GM18498 (cell line): ENCODE measurements around the gene NCOA5.

Experiments
- ATAC-seq: cut with Tn5 transposase; IDR thresholded peaks from one replicate; pipeline ENCODE4 v1.9.1; 2021; ENCODE audit warnings: mild to moderate bottlenecking, moderate library complexity; ENCODE audit not compliant: unreplicated experiment

Gene NCOA5

GRCh38 chr20:46065006-46065405, 24.8 kb downstream of the NCOA5 start:
- ATAC-seq = no peak

GRCh38 chr20:46063652-46064054, 26.1 kb downstream of the NCOA5 start:
- no peak for ATAC-seq

GRCh38 chr20:46063151-46063550, 26.6 kb downstream of the NCOA5 start:
- no peak for ATAC-seq

DNA sequence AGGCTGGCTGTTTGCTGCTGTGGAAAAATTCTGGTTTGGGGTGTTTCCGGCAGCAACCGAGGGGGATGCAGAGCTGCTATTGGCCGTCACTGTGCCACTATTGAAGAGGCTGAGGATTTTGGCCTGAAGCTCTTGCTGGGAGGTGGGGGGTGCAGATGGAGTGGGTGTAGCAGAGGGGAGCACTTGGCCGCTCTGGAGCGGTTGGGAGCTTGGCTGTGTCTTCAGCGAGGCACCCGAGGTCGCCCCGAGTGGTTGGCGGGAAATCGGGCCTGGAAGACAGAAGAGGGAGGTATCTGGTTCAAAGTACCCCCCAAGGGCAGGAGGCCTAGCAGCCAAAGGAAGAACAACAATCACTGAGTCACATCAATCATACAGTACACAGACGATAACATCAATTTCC, 27.1 kb downstream of the NCOA5 start:
- ATAC-seq = no peak

DNA sequence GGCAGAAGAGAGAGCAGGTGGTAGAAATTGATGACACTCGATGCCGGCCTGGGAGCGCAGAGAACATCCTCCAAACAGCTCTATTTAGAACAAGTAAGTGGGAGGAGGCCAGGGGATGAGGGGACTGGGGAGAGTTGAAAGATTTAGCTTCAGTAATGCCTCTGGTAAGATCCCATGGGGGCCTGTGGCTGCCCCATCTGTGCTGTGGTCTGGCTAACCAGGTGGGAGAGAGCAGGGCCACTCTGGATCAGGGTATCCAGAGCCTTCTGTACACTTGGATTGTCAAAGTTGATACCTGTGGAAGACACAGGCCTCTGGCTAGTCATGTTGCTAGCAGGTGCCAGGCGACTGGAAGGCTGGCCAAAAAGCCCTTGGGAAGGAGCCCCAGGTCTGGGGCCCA, 27.6 kb downstream of the NCOA5 start:
- no peak for ATAC-seq

DNA sequence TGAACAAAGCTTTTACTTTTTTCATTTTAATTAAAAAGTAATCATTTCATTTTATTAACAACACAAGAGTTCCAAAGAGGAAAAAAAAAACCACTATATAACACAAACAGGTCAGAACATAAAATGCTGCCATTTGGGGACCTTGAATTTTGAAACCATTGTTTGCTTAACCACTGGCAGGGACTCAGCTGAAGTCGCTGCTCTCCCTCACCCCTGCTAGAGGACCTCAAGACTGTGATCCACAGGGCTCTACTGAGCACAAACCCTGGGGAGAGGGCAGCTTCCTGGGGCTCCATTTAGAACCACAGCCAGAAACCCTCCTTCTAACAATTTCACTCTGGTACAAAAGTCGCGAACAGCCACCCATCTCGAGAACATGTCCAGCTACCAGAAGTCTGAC, 28.8 kb downstream of the NCOA5 start:
- no peak for ATAC-seq

DNA sequence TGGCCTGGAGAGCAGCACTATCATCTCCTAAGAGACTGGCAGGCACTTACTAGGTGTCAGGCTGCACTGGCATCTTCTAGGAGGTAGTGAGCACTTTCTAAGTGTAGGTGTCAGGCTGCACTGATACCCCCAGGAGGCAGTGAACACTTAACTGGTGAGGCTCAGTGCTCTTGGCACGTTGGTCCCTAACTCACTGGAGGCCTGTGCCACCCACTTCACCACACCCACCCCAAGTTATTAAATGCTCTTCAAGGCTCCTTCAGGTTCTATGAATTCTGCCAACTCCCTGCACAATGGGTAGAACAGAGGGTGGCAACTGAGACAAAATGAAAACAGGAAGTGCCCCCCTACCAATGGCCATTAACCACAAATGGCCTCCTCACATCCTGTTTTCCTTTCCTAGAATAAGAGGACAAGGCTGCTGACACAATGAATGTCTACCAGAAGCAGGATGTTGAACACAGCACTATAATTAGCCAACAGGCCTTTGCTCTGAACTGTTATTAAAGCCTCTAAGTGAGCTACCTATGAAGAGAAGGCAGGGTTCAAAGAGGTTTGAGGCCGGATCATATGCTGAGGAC, 29.4 kb downstream of the NCOA5 start:
- no peak for ATAC-seq

- no peak for ATAC-seq
These were observed 31.0 kb downstream of the NCOA5 start for GRCh38 chr20:46058599-46059281.

GRCh38 chr20:46057856-46058598, 31.7 kb downstream of the NCOA5 start:
- ATAC-seq = no peak

DNA sequence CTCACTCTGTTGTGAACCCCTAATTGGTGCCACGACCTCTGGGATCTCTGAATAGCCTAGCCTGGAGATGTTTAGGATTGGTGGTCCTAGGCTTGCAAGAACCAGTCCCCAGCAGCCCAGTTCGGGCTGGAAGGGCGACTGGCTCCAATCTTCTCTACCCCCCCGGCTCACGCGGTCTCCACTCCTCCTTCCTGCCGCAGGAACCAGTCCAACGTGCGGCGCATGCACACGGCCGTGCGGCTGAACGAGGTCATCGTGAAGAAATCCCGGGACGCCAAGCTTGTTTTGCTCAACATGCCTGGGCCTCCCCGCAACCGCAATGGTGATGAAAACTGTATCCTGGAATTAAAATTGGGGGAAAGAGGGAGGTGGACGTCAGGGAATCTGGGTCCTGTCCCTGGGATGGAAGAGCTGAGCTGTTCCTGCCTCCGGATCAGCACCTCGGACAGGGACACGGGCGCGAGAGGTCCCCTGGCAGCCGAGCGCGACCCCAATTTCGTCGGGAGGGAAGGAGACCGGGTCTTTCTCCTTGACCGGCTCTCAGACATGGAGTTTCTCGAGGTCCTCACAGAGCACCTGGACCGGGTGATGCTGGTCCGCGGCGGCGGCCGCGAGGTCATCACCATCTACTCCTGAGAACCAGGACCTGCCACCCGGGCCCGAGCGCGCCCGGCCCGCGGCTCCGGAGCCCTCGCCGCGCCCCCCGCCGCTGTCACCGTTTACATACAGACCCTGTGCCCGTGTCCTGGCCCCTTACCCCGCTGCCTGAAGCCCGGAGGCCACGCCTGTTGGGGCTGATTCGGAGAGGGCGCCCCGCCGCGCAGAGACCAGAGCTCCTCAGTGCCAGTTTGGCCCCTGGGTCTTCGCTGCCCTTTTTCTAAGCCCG, 32.5 kb downstream of the NCOA5 start:
- ATAC-seq = no peak

- ATAC-seq = no peak
These were observed 33.5 kb downstream of the NCOA5 start for GRCh38 chr20:46056027-46056833.

- no peak for ATAC-seq
These were observed 34.5 kb downstream of the NCOA5 start for GRCh38 chr20:46055269-46055668.

DNA sequence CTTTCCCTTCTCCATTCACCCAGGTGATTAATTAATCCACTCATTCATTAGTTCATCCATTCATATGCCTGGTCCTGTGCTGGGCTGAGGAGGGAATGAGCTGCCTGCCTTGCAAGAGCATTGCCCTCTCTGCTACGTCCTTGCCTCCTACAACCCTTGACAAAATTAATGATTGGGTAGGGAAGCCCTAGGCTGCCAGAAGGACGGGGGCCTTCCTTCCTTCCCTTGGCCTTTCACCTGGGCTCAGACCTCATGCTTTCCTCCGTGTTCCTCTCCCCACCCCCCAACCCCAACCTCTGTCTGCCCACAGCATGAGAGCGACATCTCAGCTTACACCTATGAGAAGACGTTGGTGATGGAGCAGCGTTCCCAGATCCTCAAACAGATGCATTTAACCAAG, 35.2 kb downstream of the NCOA5 start:
- no peak for ATAC-seq

DNA sequence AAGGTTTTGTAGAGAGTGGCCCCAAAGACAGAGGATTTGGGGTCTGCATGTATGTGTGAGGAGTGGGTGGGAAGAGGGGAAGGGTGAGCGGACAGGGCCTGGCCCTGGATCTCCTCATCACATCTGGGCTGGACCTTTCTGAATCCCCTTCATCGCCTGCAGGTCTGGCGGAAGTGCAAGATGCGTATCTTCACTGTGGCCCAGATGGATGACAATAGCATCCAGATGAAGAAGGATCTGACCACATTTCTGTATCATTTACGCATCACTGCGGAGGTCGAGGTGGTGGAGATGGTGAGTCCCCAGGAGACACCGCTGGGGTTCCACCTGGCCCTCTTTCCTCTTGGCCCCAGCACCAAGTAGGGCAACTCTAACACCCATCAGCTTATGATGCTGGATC, 36.3 kb downstream of the NCOA5 start:
- no peak for ATAC-seq

DNA sequence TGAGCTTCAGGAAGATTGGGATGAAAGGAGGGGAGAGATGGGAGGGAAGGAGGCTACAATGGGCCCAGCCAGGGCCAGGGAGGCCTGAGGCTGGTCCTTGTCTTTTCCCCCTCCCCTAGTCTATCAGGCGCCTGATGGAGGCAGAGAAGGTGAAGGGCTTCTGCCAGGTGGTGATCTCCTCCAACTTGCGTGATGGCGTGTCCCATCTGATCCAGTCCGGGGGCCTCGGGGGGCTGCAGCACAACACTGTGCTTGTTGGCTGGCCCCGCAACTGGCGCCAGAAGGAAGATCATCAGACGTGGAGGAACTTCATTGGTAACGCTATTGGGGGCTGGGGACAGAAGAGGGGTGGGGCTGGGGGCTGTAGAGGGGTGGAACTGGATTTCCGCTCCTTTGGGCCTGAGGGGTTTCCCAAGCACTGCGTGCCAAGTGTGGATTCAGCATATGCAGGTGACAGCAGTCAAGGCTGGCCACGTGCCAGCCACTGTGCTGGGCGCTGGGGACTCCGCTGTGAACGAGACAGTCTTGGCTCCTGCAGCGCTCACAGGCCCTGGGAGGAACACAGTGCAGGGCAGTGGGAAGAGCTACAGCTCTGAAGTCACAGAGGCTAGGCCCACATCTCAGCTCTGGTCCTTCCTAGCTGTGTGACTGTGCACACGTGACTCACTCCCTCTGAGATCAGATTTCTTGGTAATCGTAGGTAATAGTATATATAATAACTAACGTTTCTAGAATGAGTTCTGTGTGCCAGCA, 38.0 kb downstream of the NCOA5 start:
- ATAC-seq = no peak

- no peak for ATAC-seq
These were observed 38.9 kb downstream of the NCOA5 start for GRCh38 chr20:46050885-46051284.

DNA sequence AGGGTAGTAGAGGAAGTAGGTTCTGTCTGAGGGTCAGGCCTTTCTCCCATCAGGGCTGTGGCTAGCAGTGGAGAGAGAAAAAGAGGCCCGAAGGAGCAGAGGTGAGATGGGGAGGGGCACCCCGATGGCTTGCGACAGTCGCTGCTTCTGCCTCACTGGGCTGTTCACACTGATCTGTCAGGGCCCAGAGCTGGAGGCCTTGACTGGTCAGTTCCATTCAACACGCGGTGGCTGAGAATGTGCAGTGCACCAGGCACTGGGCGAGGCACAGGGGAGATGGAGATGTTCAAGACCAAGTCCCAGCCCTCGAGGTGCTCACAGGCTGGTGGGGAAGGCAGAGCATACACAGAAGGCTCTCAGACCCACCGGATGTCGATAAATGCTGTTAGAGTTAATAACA, 39.3 kb downstream of the NCOA5 start:
- no peak for ATAC-seq

GRCh38 chr20:46049815-46050214, 39.9 kb downstream of the NCOA5 start:
- ATAC-seq = no peak

DNA sequence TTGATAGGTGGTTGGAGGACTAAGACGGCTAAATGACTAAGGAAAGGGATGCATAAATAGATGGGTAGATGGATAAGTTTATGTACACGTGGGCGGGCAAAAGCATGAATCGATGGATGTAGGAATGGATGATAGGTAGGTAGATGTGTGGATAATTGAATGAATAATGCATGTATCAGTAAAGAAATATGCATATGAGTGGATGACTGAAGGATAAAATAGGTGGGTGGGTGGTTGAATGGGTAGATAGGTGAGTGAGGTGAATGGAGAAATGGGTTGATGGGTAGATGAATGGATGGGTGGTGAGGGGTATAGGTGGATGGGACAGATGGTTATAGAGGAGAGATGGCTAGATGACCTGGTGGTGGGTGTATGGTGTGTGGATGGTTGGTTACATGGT, 40.6 kb downstream of the NCOA5 start:
- no peak for ATAC-seq

DNA sequence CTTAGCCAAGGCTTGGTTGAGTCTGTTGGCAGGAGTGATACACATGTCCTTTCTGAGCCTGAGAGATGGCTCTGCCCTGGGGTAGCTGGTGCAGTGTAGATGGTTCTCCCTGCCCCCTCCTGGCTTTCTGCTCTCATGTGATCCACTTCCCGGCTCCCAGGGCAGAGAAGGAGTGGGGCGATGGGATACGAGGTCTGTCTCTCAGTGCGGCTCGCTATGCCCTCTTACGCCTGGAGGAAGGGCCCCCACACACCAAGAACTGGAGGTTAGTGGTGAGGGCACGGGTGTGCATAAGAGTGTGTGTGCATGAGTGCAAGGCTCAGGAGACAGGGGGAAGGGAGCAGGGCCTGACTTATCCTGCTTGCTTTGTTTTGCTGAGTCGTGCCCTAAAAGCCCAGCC, 41.9 kb downstream of the NCOA5 start:
- no peak for ATAC-seq
